Gastroesophageal sphincter (tissue), 3 donors: ENCODE results near the gene RAB4A.

ENCODE experiments used
- CTCF ChIP-seq, 4 experiments: fragments of 200-600 bp in 2 of 4; fragments of 450-650 bp in 2 of 4; sonication (generic) in 1 of 4; IDR thresholded peaks; one replicate each; pipeline ENCODE4 v1.5.1; 2017 to 2019; ENCODE audit warnings: antibody characterized with exemption in 4 of 4, mild to moderate bottlenecking in 2 of 4, moderate library complexity in 2 of 4
- POLR2A ChIP-seq, 2 donors: fragments of 450-650 bp; IDR thresholded peaks; one replicate each; pipeline ENCODE4 v1.6.1; 2017; ENCODE audit warnings: antibody characterized with exemption in 2 of 2, mild to moderate bottlenecking in 2 of 2, moderate library complexity in 1 of 2

GRCh38 chr1:229354226-229354625 is 83.3 kb downstream of the RAB4A start:
- no peak for TF ChIP-seq CTCF (IDR thresholded peaks at IDR 0.05)
- no peak for TF ChIP-seq POLR2A (IDR thresholded peaks at IDR 0.05)
